IMR-90 (cell line): ENCODE measurements around the gene GALNT7. TPM values are rescaled to one million over a fixed set of nuclear protein-coding genes. Genes with fewer than 3 reads are reported as not detected.

ENCODE experiments used
- ATAC-seq: fragments of 200-7000 bp; cut with Tn5 transposase; 2 replicates; pipeline ENCODE4 v1.9.1; 2020; ENCODE audit warnings: low read depth, mild to moderate bottlenecking, moderate library complexity
- BruUV-seq: library from RNA; stranded (reverse); fragments of 400-500 nt; replicated peaks from 2 replicates; lab custom pipeline; 2021; lab: Mats Ljungman, UMichigan
- CTCF ChIA-PET: fragments of 300-600 bp; formaldehyde crosslinking; extraction: SDS; loops from one replicate; lab custom pipeline; 2021; ENCODE audit warnings: antibody characterized with exemption; lab: Yijun Ruan, JAX
- POLR2A ChIA-PET: fragments of 300-600 bp; sonication (Branson Sonifier 250); formaldehyde crosslinking; loops from one replicate; lab custom pipeline; 2022; ENCODE audit warnings: antibody characterized with exemption; ENCODE audit not compliant: unreplicated experiment; lab: Charles Lee
- DNase-seq: peaks from one replicate; pipeline ENCODE4 v3.0.0; 2013
- H2AFZ ChIP-seq: replicated peaks from 2 replicates; pipeline ENCODE3; 2013; ENCODE audit warnings: low read length, mild to moderate bottlenecking; ENCODE audit not compliant: poor library complexity
- H2AK5ac ChIP-seq: 2 replicates; pipeline ENCODE4 v1.6.1; 2013; ENCODE audit warnings: low read depth, low read length, inconsistent platforms
- H2AK9ac ChIP-seq: replicated peaks from 2 replicates; pipeline ENCODE3; 2013; ENCODE audit warnings: mild to moderate bottlenecking, low read depth, low read length, moderate library complexity; ENCODE audit not compliant: poor library complexity
- H2BK120ac ChIP-seq: 2 replicates; pipeline ENCODE4 v1.6.1; 2013; ENCODE audit warnings: low read depth, low read length, inconsistent platforms
- H2BK15ac ChIP-seq: 3 replicates; pipeline ENCODE4 v1.6.1; 2013; ENCODE audit warnings: low read depth, low read length, inconsistent platforms
- H2BK20ac ChIP-seq: 2 replicates; pipeline ENCODE4 v1.6.1; 2013; ENCODE audit warnings: low read depth, mild to moderate bottlenecking, inconsistent platforms, low read length, moderate library complexity
- H2BK5ac ChIP-seq: 2 replicates; pipeline ENCODE4 v1.6.1; 2013; ENCODE audit warnings: mild to moderate bottlenecking, low read depth, low read length, inconsistent platforms; ENCODE audit not compliant: poor library complexity, severe bottlenecking
- H3K14ac ChIP-seq: replicated peaks from 2 replicates; pipeline ENCODE4 v1.6.1; 2013; ENCODE audit warnings: low read depth, low read length, inconsistent platforms
- H3K18ac ChIP-seq: 2 replicates; pipeline ENCODE4 v1.6.1; 2013; ENCODE audit warnings: low read depth, low read length, control low read depth
- H3K23ac ChIP-seq: 2 replicates; pipeline ENCODE4 v1.6.1; 2013; ENCODE audit warnings: low read depth, low read length, inconsistent platforms
- H3K27ac ChIP-seq: 2 replicates; pipeline ENCODE4 v1.5.1; 2013; ENCODE audit warnings: mild to moderate bottlenecking, control low read depth, low read length; ENCODE audit not compliant: insufficient read depth
- H3K27me3 ChIP-seq: 2 replicates; pipeline ENCODE4 v1.6.1; 2013; ENCODE audit warnings: low read length; ENCODE audit not compliant: control insufficient read depth, insufficient read depth
- H3K36me3 ChIP-seq: 2 replicates; pipeline ENCODE4 v1.6.1; 2013; ENCODE audit warnings: low read length, mixed read lengths; ENCODE audit not compliant: control insufficient read depth, insufficient read depth
- H3K4ac ChIP-seq: 2 replicates; pipeline ENCODE4 v1.6.1; 2013; ENCODE audit warnings: low read depth, low read length, inconsistent platforms
- H3K4me1 ChIP-seq: 2 replicates; pipeline ENCODE4 v1.6.1; 2013; ENCODE audit warnings: low read length, mixed read lengths; ENCODE audit not compliant: control insufficient read depth, insufficient read depth
- H3K4me2 ChIP-seq: 2 replicates; pipeline ENCODE4 v1.6.1; 2013; ENCODE audit warnings: low read depth, mild to moderate bottlenecking, control low read depth, low read length, moderate library complexity
- H3K4me3 ChIP-seq: 2 replicates; pipeline ENCODE4 v1.5.1; 2013; ENCODE audit warnings: low read depth, mild to moderate bottlenecking, control low read depth, low read length, moderate library complexity; ENCODE audit not compliant: insufficient read depth
- H3K56ac ChIP-seq: 2 replicates; pipeline ENCODE4 v1.6.1; 2013; ENCODE audit warnings: low read length, inconsistent platforms; ENCODE audit not compliant: insufficient read depth; ENCODE audit errors: extremely low read depth
- H3K79me1 ChIP-seq, 2 experiments: 2 replicates each; pipeline ENCODE4 v1.6.1; 2013; ENCODE audit warnings: low read length in 2 of 2, inconsistent platforms in 1 of 2, low read depth in 1 of 2
- H3K9ac ChIP-seq: 2 replicates; pipeline ENCODE4 v1.6.1; 2013; ENCODE audit warnings: low read depth, low read length, control low read depth
- H3K9me1 ChIP-seq: 2 replicates; pipeline ENCODE4 v1.6.1; 2013; ENCODE audit warnings: low read length, inconsistent platforms; ENCODE audit not compliant: insufficient read depth
- H3K9me3 ChIP-seq: 2 replicates; pipeline ENCODE4 v1.6.1; 2013; ENCODE audit warnings: low read length; ENCODE audit not compliant: control insufficient read depth, insufficient read depth
- H4K20me1 ChIP-seq: 2 replicates; pipeline ENCODE4 v1.6.1; 2013; ENCODE audit warnings: low read length, inconsistent platforms; ENCODE audit not compliant: insufficient read depth
- H4K5ac ChIP-seq: 2 replicates; pipeline ENCODE4 v1.6.1; 2013; ENCODE audit warnings: mild to moderate bottlenecking, low read depth, low read length, control low read depth
- H4K8ac ChIP-seq, 2 experiments: 2 replicates each; pipeline ENCODE4 v1.6.1; 2013; ENCODE audit warnings: low read depth in 2 of 2, low read length in 2 of 2, control low read depth in 1 of 2, inconsistent platforms in 1 of 2
- H4K91ac ChIP-seq: 2 replicates; pipeline ENCODE4 v1.6.1; 2013; ENCODE audit warnings: low read depth, low read length, inconsistent platforms; ENCODE audit not compliant: insufficient read depth
- CEBPB ChIP-seq: IDR thresholded peaks from 2 replicates; pipeline ENCODE4 v1.6.1; 2012; ENCODE audit warnings: low read depth, low read length, improper control_type of control experiment
- CHD1 ChIP-seq: IDR thresholded peaks from 2 replicates; pipeline ENCODE4 v1.6.1; 2012; ENCODE audit warnings: low read depth, low read length, improper control_type of control experiment
- FOS ChIP-seq: fragments of 150-350 bp; IDR thresholded peaks from 2 replicates; pipeline ENCODE4 v1.6.1; 2016; ENCODE audit warnings: low read depth, low read length
- MAFK ChIP-seq: IDR thresholded peaks from 2 replicates; pipeline ENCODE4 v1.6.1; 2012; ENCODE audit warnings: low read depth, low read length, improper control_type of control experiment
- POLR2A ChIP-seq: IDR thresholded peaks from 2 replicates; pipeline ENCODE4 v1.6.1; 2012; ENCODE audit warnings: mild to moderate bottlenecking, low read depth, low read length
- WGBS, 2 experiments: methylation state at CpG; one replicate each; pipeline versions ENCODE4 v1.1.5 to v1.1.7; 2013; ENCODE audit warnings: missing lambda C conversion rate in 2 of 2; ENCODE audit not compliant: insufficient read length in 1 of 2; ENCODE audit errors: extremely low coverage in 2 of 2; 5-methylcytosine and 5-hydroxymethylcytosine counted together
- dilution Hi-C: fragments of 300-500 bp; cut with HindIII; formaldehyde crosslinking; loops from one replicate; pipeline ENCODE4 v1.14.3; 2018; ENCODE audit warnings: low sequenced_read_pairs; ENCODE audit not compliant: unreplicated experiment
- in situ Hi-C: fragments of 300-500 bp; cut with MboI; formaldehyde crosslinking; loops from 3 replicates; pipeline ENCODE4 v1.14.3; 2019; ENCODE audit warnings: low sequenced_read_pairs, inconsistent platforms, mixed read lengths
- intact Hi-C: fragments of 100-400 bp; cut with micrococcal nuclease; formaldehyde crosslinking; loops from 2 replicates; pipeline ENCODE4 v1.10.0; 2022
- polyA plus RNA-seq, 3 experiments: library from polyadenylated mRNA; depleted of rRNA; stranded (reverse); fragments of >200 nt; gene quantifications; 2 replicates each; pipeline ENCODE4 v1.2.3, GENCODE V29; 2012; ENCODE audit warnings: low replicate concordance in 1 of 3
- total RNA-seq: library from RNA; depleted of rRNA; stranded (reverse); fragments of >200 nt; gene quantifications from 2 replicates; pipeline ENCODE4 v1.2.3, GENCODE V29; 2012

GALNT7 gene
- total and polyA plus RNA-seq, 2 of the 4 experiments (the other 2 are of a cell fraction): 19.1 to 31.2 TPM

- no peaks in the 10 kb centered on the region for H3K9me3 ChIP-seq
- no peak overlapping the region for H2AFZ ChIP-seq
- no peaks in the 10 kb centered on the region for H4K20me1 ChIP-seq
- H3K4ac ChIP-seq: no peak overlapping the region
- H3K4me3 ChIP-seq: no peak overlapping the region
- in situ Hi-C loops (no loop called here), intact Hi-C loops (no loop called here), dilution Hi-C loops (no loop called here)
- H3K23ac ChIP-seq: no peak overlapping the region
- no peak overlapping the region for H3K14ac ChIP-seq
- no peak overlapping the region for H3K4me2 ChIP-seq
- no CpG with 5 or more reads among the region's 2 CpGs for WGBS, 2 experiments
- POLR2A ChIA-PET: no interaction called here
- TF ChIP-seq POLR2A: no peak
- no peak for TF ChIP-seq FOS
- no peak for TF ChIP-seq CHD1
- no peak for TF ChIP-seq CEBPB
- TF ChIP-seq MAFK: no peak
- H4K5ac ChIP-seq: no peak overlapping the region
- no peak overlapping the region for H4K8ac ChIP-seq
- no peak overlapping the region for H2BK120ac ChIP-seq
- no peaks in the 10 kb centered on the region for H3K79me1 ChIP-seq
- H2AK5ac ChIP-seq: no peak overlapping the region
- H3K27me3 ChIP-seq: no peaks in the 10 kb centered on the region
- no peak overlapping the region for H2BK20ac ChIP-seq
- no peaks in the 10 kb centered on the region for H3K36me3 ChIP-seq
- no peak overlapping the region for H2BK5ac ChIP-seq
- DNase-seq (no peak), ATAC-seq (no peak)
- H2AK9ac ChIP-seq: no peak overlapping the region
- H3K56ac ChIP-seq: no peak overlapping the region
- no peak overlapping the region for H4K91ac ChIP-seq
- CTCF ChIA-PET: no interaction called here
- no peak overlapping the region for H3K27ac ChIP-seq
- H3K4me1 ChIP-seq: no peaks in the 10 kb centered on the region
- no peak overlapping the region for H3K18ac ChIP-seq
- no peak overlapping the region for H3K9ac ChIP-seq
- no peak overlapping the region for H2BK15ac ChIP-seq
- no peaks in the 10 kb centered on the region for H3K9me1 ChIP-seq
- no TSS peak for BruUV-seq
Observed at GRCh38 chr4:173151496-173151895, 17.1 kb upstream of the GALNT7 start.
